ENCODE results near the gene MYORG.

Gene MYORG

DNA sequence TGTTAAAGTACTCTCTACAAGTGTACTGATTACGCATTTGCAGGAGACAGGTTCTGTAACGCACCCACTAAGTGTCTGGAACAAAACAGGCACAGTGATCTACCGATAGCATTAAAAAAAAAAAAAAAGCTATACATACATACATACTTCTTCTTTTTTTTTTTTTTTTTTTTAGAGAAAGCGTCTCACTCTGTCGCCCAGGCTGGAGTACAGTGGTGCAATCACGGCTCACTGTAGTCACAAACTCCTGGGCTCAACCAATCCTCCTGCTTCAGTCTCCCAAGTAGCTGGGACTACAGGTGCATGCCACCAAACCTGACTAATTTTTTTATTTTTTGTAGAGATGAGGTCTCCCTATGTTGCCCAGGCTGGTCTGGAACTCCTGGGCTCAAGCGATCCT, 55.2 kb downstream of the MYORG start:
- Histone ChIP-seq H3K36me3 (ENCODE audit: insufficient read depth, low read length) (no peaks in the 10 kb centered on the region; the same call in 1 of the 2 replicates), H3K9ac (ENCODE audit: low read depth, low read length) (no peak overlapping the region), H3K4me1 (ENCODE audit: insufficient read depth, low read length) (no peaks in the 10 kb centered on the region; the same call in 1 of the 2 replicates), H3K9me3 (ENCODE audit: control insufficient read depth, insufficient read depth, low read length) (no peaks in the 10 kb centered on the region)

DNA sequence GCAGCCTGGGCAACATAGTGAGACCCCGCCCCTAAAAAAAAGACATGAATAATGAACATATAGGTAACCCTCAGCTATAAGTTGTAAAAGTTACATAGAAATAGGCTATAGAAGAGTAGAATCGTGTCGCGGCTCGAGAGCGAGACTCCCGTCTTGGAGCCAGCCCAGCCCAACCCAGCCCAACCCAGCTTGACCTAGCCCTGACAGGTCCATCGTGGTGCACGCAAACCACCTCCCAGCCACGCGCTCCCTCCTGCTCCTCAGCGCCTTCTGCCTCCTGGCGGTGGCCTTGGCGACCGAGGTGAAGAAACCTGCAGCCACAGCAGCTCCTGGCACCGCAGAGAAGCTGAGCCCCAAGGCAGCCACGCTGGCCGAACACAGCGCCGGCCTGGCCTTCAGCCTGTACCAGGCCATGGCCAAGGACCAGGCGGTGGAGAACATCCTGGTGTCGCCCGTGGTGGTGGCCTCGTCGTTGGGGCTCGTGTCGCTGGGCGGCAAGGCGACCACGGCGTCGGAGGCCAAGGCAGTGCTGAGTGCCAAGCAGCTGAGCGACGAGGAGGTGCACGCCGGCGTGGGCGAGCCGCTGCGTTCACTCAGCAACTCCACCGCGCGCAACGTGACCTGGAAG, 58.4 kb downstream of the MYORG start:
- Histone ChIP-seq H3K4me1 (ENCODE audit: insufficient read depth, low read length) (no peaks in the 10 kb centered on the region), H3K36me3 (ENCODE audit: insufficient read depth, low read length) (no peaks in the 10 kb centered on the region), H3K9me3 (ENCODE audit: control insufficient read depth, insufficient read depth, low read length) (no peaks in the 10 kb centered on the region), H3K9ac (ENCODE audit: low read depth, low read length) (no peak overlapping the region)

DNA sequence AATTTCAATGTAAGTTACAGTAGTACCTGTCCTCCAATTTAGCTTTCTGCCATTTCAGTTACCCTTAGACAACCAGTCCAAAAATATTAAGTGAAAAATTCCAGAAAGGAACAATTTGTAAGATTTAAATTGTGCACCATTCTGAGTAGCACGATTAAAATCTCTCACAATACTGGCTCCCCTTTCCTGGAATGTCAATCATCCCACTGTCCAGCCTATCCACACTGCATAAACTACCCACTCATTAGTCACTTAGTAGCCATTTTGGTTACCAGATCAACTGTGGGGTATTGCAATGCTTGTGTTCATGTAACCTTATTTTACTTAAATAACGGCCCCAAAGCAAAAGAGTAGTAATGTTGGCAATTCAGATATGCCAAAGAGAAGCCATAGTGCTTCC, 59.3 kb downstream of the MYORG start:
- H3K36me3 ChIP-seq (ENCODE audit: insufficient read depth, low read length) = no peaks in the 10 kb centered on the region
- H3K9me3 ChIP-seq (ENCODE audit: control insufficient read depth, insufficient read depth, low read length) = no peaks in the 10 kb centered on the region
- H3K9ac ChIP-seq (ENCODE audit: low read depth, low read length) = no peak overlapping the region
- H3K4me1 ChIP-seq (ENCODE audit: insufficient read depth, low read length) = no peaks in the 10 kb centered on the region

Measured in ES-I3 (cell line).